ENCODE data around the gene CPZ.
"Not testable (repeated sequence)": the region's sequence is repeated elsewhere in the genome, so short reads cannot be mapped to it uniquely, and the experiment has no call there.

CPZ gene

DNA sequence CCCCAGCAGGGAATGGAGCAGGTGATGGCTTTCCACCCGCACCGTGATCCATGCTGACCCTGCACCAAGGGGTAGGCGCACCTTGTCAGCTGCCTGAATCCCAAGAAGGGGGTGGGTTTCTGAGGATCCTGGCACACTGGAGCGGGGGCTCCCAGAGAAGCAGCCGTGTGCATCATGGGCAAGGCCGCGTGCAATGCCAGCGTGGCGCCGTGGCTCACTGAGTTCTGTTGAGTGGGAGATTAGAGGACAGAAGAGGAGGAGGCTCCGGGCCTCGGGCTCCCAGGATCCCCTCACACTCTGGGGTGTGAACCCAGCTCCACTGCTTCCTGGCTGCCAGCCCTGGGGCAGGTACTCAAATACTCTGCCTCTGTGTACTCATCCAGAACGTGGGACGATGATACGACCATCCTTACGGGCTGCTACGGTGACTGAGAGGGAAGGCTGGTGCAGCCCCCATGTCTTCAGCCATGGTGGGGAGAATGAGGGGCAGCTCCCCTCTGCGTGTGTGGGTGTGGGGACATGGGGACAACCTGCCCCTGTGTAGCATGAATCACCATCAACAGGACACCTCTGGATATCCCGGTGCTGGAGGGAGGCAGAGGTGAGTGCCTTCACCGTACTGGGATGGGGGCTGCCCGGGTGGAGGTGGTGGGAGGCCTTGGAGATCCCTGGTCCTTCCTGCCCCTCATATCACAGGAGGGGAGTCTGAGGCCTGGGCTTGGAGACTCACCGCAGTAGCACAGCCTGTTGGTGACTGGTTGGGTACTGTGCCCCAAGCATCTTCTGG is 52.6 kb downstream of the CPZ start:
- DNase-seq = no peak
- in situ Hi-C loops (cut with MboI; ENCODE audit: low pct_unique_long_range_greater_than_20kb, low sequenced_read_pairs) = no loop called here

- DNase-seq = no peak
- in situ Hi-C loops (cut with MboI; ENCODE audit: low pct_unique_long_range_greater_than_20kb, low sequenced_read_pairs) = no loop called here
Observed at GRCh38 chr4:8645753-8646124, 53.2 kb downstream of the CPZ start.

- in situ Hi-C loops (cut with MboI; ENCODE audit: low pct_unique_long_range_greater_than_20kb, low sequenced_read_pairs) = no loop called here
- no peak for DNase-seq
Observed at GRCh38 chr4:8646296-8647093, 53.9 kb downstream of the CPZ start.

GRCh38 chr4:8647094-8647570 is 54.6 kb downstream of the CPZ start:
- in situ Hi-C loops (cut with MboI; ENCODE audit: low pct_unique_long_range_greater_than_20kb, low sequenced_read_pairs) = no loop called here

GRCh38 chr4:8647626-8648025 is 55.1 kb downstream of the CPZ start:
- in situ Hi-C loops (cut with MboI; ENCODE audit: low pct_unique_long_range_greater_than_20kb, low sequenced_read_pairs) = no loop called here
- DNase-seq = no peak

More at GRCh38 chr4:8647094-8647570, 54.6 kb downstream of the CPZ start:
- DNase-seq = no peak

DNA sequence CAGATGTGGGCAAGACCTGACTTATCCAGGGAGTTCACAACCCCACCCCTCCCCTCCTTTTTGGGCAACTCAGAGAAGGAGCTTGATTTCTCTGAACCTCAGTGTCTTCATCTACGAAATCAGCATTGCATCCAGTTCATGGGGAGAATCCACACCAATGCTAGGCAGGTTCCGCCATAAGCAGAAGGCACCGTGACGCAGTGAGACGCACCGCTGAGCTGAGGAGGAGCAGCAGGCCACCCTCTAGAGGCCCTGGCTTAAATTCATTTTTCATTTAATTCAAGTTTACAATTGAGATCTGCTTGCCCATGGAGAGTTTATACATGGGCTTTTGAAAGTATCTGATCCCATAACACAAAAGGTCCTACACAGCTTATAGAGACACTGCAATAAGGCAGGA is 55.7 kb downstream of the CPZ start:
- in situ Hi-C loops (cut with MboI; ENCODE audit: low pct_unique_long_range_greater_than_20kb, low sequenced_read_pairs) = no loop called here
- DNase-seq = no peak

DNA sequence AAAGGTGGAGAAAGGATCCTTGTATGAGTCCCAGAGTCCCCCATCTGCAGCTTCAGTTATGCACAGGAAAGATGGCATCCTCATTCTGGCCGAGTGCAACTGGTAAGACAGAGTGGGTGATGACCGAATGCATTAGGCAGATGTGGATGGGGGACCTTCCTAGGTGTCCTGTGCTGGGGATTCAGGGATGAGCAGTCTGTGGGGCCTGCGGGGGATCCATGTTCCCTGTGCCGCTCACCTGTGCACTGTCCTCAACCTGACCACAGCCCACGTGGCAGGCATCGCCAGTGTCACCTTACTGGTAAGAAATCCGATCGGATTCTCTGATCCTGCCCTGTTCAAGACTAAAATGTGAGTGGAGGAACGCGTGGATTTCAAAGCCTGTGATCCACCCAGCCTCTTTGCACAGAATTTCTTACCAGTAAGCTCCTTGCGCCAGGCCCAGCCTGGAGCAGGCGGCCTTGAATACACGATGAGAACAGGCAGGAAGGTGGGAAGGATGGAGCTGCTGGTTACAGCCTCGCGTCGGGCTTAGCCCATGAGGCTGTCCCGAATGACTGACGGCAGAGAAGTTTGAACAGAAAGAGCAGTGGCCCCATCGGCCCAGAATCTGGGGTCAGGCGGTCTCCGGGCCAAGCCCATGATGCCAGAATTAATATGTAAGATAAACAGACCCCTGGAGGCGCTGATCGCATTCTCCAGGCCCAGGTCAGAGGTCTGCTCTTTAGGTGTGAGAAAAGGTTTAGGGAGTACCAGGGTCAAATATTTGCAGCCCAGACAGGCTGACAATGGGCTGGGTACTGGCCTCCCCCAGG is 56.5 kb downstream of the CPZ start:
- in situ Hi-C loops (cut with MboI; ENCODE audit: low pct_unique_long_range_greater_than_20kb, low sequenced_read_pairs) = no loop called here
- no peak for DNase-seq

- no peak for DNase-seq
- in situ Hi-C loops (cut with MboI; ENCODE audit: low pct_unique_long_range_greater_than_20kb, low sequenced_read_pairs) = no loop called here
Observed at GRCh38 chr4:8649631-8650361, 57.2 kb downstream of the CPZ start.

DNA sequence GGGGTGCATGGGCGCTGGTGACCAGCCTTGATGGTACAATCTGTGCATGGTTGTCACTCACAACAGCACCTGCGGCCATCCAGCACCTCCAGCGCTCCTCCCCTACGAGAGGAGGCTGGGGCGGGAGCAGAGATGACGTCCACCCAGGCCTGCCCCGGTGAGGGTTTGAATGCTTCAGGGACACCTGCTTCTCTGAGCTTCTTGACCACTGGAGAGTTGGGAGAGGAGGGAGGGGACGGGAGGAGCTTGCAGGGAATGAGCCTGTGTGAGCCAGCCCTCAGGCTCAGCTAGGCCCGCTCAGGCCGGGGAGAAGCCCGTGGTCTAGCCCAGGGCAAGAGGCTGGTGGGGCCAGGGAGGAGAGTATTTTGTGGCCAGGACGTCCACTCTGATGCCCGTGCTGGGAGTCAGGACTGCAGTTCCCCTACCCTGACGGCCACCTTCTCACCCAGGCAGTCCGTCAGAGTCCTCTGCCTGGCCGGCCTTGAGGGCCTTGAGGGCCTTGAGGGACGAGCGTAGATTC is 59.2 kb downstream of the CPZ start:
- in situ Hi-C loops (cut with MboI; ENCODE audit: low pct_unique_long_range_greater_than_20kb, low sequenced_read_pairs) = no loop called here
- no peak for DNase-seq

GRCh38 chr4:8652181-8653078 is 59.9 kb downstream of the CPZ start:
- no peak for DNase-seq
- in situ Hi-C loops (cut with MboI; ENCODE audit: low pct_unique_long_range_greater_than_20kb, low sequenced_read_pairs) = no loop called here

DNA sequence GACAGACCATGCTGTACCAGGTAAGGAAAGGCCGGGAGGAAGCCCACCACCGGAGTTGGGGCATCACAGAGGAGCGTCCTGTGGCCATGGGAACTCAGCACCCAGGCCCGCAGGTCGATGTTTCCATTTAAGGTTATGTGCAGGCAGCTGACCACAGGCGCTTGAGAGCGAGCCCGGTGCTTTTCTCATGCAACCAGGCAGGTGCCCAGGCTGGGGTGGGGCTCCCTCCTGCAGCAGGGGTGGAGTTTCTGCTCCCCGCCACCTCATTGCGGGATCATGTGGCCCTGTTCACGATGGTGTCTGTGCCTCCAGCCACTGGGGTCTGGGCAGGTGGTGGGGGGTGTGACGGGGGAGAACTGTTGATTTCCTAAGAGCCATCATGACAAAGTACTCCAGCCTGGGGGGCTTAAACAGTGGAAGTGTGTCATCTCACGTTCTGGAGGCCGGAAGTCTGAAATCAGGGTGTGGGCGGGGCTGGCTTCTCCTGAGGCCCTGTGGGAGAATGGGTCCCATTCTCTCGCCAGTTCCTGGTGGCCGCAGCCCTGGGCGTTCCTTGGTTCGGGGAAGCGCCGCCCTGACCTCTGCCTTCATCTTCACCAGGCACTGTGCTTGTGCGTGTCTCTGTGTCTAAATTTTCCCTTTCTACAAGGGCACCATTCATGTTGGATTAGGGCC is 60.9 kb downstream of the CPZ start:
- DNase-seq = no peak
- in situ Hi-C loops (cut with MboI; ENCODE audit: low pct_unique_long_range_greater_than_20kb, low sequenced_read_pairs) = no loop called here

DNA sequence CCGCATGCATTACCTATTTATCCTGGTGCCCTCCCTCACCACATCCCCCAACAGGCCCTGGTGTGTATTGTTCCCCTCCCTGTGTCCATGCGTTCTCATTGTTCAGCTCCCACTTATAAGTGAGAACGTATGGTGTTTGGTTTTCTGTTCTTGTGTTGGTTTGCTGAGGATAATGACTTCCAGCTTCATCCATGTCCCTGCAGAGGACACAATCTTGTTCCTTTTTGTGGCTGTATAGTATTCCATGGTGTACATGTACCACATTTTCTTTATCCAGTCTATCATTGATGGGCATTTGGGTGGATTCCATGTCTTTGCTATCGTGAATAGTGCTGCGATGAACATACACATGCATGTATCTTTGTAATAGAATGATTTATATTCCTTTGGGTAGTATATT is 61.6 kb downstream of the CPZ start:
- DNase-seq; in situ Hi-C loops (cut with MboI; ENCODE audit: low pct_unique_long_range_greater_than_20kb, low sequenced_read_pairs): not testable (repeated sequence)

GRCh38 chr4:8655411-8656184 is 63.0 kb downstream of the CPZ start:
- in situ Hi-C loops (cut with MboI; ENCODE audit: low pct_unique_long_range_greater_than_20kb, low sequenced_read_pairs) = no loop called here
- no peak for DNase-seq

DNA sequence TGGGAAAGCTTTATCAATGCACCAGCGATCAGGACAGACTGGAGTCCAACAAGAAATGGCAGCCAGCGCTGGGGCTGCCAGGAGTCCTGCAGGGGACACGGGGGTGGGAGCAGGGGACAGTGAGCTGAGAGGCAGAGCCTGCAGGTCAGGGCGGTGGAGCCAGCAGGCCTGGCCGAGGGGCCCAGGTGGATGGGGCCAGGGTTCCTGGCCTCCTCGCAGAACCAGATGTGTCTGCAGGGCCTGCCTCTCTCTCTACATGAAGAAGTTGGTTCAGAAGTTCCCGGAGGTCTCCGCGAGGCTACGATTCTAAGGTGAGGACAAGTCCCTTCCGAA is 63.6 kb downstream of the CPZ start:
- DNase-seq = no peak
- in situ Hi-C loops (cut with MboI; ENCODE audit: low pct_unique_long_range_greater_than_20kb, low sequenced_read_pairs) = no loop called here

- in situ Hi-C loops (cut with MboI; ENCODE audit: low pct_unique_long_range_greater_than_20kb, low sequenced_read_pairs) = no loop called here
- no peak for DNase-seq
Observed at GRCh38 chr4:8656711-8657380, 64.3 kb downstream of the CPZ start.

DNA sequence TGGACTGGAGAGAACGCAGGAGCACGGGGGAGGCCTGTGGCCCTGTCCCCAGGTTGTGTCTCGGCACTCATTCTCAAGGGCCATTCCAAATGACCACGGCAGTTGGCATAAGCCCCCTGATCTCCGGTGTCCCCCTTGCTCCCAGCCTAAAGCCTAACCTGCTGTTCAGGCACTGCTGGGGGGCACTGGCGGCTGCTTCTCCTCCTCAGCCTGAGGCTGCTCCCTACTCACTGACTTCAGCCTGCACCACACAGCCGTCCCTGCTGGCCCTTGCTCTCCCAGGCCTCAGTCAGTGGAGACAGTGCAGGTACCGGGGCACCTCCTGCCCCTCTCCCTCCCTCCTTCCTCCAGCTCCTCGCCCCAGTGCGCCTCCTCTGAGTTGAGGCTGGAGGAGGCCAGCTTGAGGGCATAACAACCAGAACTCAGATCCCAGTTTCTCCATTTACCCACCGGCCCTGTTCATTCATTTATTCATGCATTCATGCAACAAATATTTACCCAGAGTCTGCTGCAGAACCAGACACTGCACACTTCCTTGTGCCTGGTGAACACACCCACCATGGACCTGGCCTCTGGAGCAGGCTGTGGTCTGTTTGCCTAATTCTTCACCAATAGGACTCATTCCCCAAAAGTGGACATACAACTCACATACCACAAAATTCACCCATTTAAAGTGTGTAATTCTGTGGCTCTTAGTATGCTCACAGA is 65.0 kb downstream of the CPZ start:
- in situ Hi-C loops (cut with MboI; ENCODE audit: low pct_unique_long_range_greater_than_20kb, low sequenced_read_pairs) = no loop called here
- DNase-seq = no peak

Measured in KBM-7 (cell line).